HG03520 (cell line): ENCODE data around the gene NECAP2.

Experiments used
- ATAC-seq: cut with Tn5 transposase; IDR thresholded peaks from one replicate; pipeline ENCODE4 v1.9.1; 2021; ENCODE audit warnings: mild to moderate bottlenecking, moderate library complexity; ENCODE audit not compliant: unreplicated experiment

NECAP2 gene, protein sequence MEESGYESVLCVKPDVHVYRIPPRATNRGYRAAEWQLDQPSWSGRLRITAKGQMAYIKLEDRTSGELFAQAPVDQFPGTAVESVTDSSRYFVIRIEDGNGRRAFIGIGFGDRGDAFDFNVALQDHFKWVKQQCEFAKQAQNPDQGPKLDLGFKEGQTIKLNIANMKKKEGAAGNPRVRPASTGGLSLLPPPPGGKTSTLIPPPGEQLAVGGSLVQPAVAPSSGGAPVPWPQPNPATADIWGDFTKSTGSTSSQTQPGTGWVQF

DNA sequence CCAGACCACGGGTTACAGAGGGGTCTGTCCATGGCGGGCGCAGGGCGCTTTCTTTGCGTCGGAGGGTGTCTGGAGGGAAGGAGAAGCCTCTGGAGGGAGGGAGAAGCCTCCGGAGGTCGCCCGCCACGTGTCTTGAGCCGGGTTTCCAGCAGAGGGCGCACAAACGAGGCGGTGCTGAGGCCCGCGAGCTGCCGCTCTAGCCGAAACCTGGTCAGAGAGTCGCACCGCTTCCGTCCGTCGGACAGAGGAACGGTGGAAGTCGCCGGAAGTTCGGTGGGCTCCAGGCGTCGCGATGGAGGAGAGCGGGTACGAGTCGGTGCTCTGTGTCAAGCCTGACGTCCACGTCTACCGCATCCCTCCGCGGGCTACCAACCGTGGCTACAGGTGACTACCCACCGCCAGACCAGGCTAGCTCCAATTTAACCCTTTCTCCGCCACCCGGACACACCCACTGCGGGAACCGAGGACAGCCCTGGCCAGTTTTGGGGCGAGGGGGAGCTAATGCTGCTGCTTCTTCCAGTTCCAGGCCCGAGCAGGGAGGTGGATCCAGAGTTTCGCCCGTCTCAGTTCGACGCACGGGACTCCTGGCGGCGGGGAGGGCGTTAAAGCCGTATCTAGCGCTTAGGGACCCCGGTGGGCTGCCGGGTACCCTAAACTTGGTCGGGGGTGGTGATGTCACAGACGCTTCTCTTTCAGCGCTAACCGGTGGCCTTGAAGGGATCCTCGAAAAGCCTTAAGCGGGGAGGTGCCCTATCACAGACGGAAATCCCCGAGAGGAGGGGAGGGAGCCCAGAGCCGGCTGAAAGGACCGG is at the start of gene NECAP2:
NECAP2 (plus strand) TSS at position 255 of the 812 bp plus-strand sequence; CDS start at position 293, 38 bp downstream.
- peak; percentile 77 for ATAC-seq

DNA sequence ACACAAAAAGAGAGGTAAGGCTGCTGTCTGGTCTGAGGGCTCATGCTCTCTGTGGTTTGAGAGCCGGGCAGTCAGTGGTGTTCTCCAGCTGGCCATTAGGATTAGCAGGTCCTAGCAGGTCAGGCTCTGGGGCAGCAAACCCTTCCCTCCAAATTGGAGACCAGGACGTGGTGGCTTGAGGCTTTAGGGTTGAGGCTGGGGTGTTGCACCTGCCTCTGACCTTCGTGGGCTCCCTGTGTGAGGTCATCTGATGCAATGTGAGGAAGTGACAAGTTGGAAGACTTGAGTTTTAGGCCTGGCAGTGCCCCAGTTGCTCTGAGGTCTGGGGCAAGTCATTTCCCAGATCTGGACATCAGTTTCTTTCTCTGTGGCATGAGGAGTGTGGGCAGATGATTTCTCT is 49.1 kb upstream of the NECAP2 start:
- no peak for ATAC-seq

GRCh38 chr1:16392740-16393569 is 47.6 kb upstream of the NECAP2 start:
- no peak for ATAC-seq

- no peak for ATAC-seq
Measured at GRCh38 chr1:16393570-16394521, 46.7 kb upstream of the NECAP2 start.

DNA sequence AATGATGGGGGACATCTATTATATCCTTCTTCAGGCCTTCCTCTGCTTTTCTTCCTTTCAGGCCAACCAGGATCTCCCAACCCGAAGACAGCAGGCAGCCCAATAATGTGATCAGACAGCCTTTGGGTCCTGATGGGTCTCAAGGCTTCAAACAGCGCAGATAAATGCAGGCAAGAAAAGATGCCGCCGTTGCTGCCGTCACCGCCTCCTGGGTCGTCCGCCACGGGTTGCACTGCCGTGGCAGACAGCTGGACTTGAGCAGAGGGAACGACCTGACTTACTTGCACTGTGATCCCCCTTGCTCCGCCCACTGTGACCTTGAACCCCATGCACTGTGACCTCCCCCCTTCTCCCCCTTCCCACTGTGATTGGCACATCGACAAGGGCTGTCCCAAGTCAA is 45.5 kb upstream of the NECAP2 start:
- ATAC-seq = no peak

- no peak for ATAC-seq
Measured at GRCh38 chr1:16396591-16396990, 43.9 kb upstream of the NECAP2 start.

- ATAC-seq = no peak
Measured at GRCh38 chr1:16397120-16397519, 43.4 kb upstream of the NECAP2 start.

GRCh38 chr1:16398371-16398953 is 42.1 kb upstream of the NECAP2 start:
- no peak for ATAC-seq

DNA sequence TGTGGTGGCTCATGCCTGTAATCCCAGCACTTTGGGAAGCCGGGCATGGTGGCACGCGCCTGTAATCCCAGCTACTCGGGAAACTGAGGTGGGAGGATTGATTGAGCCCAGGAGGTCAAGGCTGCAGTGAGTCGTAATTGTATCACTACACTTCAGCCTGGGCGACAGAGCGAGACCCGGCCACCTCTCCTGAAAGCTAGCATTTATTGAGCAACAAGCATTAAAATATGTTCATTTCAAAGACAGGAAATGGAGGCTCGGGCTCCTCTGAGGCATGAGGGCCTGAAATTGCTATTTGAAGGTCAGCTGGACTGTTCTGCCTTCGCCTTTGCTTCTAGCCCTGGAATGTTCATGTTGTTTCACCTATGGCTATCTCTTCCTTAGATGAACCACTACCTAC is 37.8 kb upstream of the NECAP2 start:
- ATAC-seq = no peak

DNA sequence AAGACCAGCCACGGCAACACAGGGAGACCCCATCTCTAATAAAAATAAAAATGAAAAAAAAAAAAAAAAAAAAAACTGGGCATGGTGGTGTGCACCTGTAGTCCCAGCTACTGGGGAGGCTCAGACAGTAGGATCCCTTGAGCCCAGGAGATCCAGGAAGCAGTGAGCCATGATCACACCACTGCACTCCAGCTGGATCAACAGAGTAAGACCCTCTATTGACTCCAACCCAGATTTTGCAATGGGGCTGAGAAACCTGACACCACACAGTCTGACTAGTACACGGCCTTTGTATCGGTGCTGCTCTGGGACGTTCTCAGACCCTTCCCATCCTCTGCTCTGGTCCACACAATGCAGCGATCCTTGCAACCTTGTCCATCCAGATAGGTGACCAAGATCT is 35.1 kb upstream of the NECAP2 start:
- ATAC-seq = no peak

- no peak for ATAC-seq
Measured at GRCh38 chr1:16406868-16407267, 33.7 kb upstream of the NECAP2 start.

DNA sequence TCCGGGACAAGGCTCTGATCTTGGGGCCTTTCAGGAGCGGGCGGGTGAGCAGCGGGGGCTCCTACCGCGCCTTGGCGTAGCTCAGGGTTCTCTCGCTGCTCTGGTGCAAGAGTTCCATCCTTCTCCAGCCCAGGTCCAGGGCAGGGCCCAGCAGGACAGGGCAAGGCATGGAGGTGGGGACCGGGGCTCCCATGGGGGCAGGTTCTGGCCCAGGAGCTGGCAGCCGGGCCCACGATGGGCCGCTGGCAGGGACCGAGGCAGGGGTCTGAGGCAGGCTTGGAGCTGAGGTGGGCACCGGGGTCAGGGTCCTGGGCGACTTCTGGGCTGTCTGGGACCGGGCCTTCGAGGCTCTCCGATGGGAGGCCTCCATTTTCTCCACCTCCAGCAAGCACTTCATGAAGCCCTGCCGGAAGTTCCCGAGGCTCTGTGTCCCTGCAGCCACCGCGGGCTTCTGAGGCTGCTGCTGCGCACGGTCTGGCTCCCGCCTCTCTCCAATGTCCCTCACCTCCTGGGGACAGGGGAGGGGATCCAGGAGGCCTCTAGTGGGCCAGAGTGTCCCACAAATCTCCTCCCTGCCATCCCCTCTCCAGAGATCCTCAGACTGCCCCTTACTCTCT is 30.9 kb upstream of the NECAP2 start:
- ATAC-seq = no peak

GRCh38 chr1:16410803-16411202 is 29.7 kb upstream of the NECAP2 start:
- no peak for ATAC-seq

DNA sequence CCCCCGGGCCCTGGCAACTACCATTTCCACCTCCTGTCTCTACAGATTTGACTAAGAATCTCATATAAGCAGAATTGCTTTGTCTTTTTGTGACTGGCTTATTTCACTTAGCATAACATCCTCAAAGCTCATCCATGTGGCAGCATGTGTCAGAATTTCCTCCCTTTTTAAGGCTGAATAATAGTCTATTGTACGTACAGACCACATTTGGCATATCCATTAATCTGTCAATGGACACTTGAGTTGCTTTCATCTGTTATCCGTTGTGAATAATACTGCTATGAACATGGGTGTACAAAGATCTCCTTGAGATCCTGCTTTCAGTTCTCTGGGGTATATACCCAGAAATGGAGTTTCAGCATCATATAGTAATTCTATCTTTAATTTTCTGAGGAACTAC is 27.3 kb upstream of the NECAP2 start:
- no peak for ATAC-seq

DNA sequence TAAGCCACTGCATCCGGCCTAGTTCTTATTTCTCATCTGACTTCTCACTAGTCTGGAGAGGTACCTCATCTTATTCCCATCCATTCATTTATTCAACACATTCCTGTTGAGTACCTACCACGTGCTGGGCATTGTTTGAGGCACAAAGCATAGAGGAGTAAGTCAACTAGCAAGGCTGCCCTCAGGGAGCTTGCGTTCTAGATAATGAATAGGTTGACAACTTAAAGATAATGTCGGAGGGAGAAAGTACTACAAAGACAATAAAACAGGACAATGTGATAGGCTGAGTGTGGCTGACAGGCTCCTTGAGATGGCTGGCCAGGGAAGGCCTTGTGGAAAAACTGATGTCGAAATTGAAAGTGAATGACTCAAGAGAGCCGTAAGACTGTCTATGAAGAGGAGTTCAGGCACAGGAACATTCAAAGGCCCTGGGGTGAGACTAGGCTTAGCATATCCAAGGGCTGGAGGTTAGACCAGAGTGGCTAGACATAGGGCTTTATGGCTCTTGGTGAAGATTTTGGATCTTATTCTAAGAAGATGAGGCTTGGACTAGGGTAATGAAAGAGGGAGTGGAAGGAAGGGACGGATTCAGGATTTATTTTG is 21.6 kb upstream of the NECAP2 start:
- no peak for ATAC-seq

GRCh38 chr1:16420424-16421118 is 20.0 kb upstream of the NECAP2 start:
- peak; percentile 67 for ATAC-seq

DNA sequence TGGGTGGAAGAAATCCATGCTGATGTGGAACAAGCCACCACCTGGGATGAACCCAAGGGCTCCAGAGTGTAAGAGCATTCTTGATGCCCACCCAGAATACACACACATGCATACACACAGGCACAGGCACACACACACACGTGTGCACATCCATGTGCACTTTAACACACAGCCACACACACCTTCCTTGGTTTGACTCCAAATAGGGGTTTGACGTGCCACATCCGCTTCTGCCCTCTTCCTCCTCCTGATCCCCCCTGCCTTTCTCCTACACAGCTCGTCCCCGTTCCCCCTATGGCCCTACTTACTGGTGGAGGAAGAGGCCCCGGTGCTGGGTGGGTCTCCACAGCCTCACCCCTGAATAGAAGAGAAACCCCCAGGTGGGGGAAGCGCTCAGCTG is 19.3 kb upstream of the NECAP2 start:
- no peak for ATAC-seq

- ATAC-seq = no peak
Measured at GRCh38 chr1:16422041-16422440, 18.5 kb upstream of the NECAP2 start.
